ENCODE results near the gene ABHD1. TPM values are rescaled to one million over a fixed set of nuclear protein-coding genes. Genes with fewer than 3 reads are reported as not detected.

The ABHD1 gene
- total RNA-seq, 4 donors from 2014 or later = 0.50 to 1.1 (median 0.65) TPM; not detected in 1

GRCh38 chr2:27152796-27153464, 29.3 kb downstream of the ABHD1 start:
- no peak for TF ChIP-seq CTCF (IDR thresholded peaks at IDR 0.05)
- no peak for ATAC-seq (ENCODE audit: low FRiP score)
- DNase-seq (ENCODE audit: low spot score) = no peak

GRCh38 chr2:27154488-27154887, 30.9 kb downstream of the ABHD1 start:
- ATAC-seq (ENCODE audit: low FRiP score) = no peak
- no peak for TF ChIP-seq CTCF (IDR thresholded peaks at IDR 0.05)
- no peak for DNase-seq (ENCODE audit: low spot score)

GRCh38 chr2:27155069-27155520, 31.5 kb downstream of the ABHD1 start:
- TF ChIP-seq CTCF (IDR thresholded peaks at IDR 0.05) = no peak
- no peak for ATAC-seq (ENCODE audit: low FRiP score)
- no peak for DNase-seq (ENCODE audit: low spot score)

GRCh38 chr2:27158468-27158867, 34.9 kb downstream of the ABHD1 start:
- DNase-seq (ENCODE audit: low spot score) = no peak
- TF ChIP-seq CTCF (IDR thresholded peaks at IDR 0.05) = no peak
- no peak for ATAC-seq (ENCODE audit: low FRiP score)

GRCh38 chr2:27159271-27159670, 35.7 kb downstream of the ABHD1 start:
- TF ChIP-seq CTCF (IDR thresholded peaks at IDR 0.05) = no peak
- ATAC-seq (ENCODE audit: low FRiP score) = no peak
- DNase-seq (ENCODE audit: low spot score) = no peak

GRCh38 chr2:27160191-27160590, 36.6 kb downstream of the ABHD1 start:
- no peak for TF ChIP-seq CTCF (IDR thresholded peaks at IDR 0.05)
- ATAC-seq (ENCODE audit: low FRiP score) (no peak), DNase-seq (ENCODE audit: low spot score) (no peak)

All from omental fat pad (tissue), 4 donors.